HepG2 (cell line): ENCODE measurements around the gene RBM19. TPM values are rescaled to one million over a fixed set of nuclear protein-coding genes. Genes with fewer than 3 reads are reported as not detected.

ENCODE experiments used
- ATF3 ChIP-seq: sonication (generic); formaldehyde crosslinking; IDR thresholded peaks from 2 replicates; pipeline ENCODE4 v1.4.0; 2020; ENCODE audit warnings: missing genetic modification reagents
- BORCS8-MEF2B ChIP-seq: sonication (generic); formaldehyde crosslinking; IDR thresholded peaks from 2 replicates; pipeline ENCODE4 v1.8.0; 2022; ENCODE audit warnings: mild to moderate bottlenecking, missing genetic modification reagents
- CC2D1A ChIP-seq: sonication (generic); formaldehyde crosslinking; IDR thresholded peaks from 2 replicates; pipeline ENCODE4 v1.8.1; 2023; ENCODE audit warnings: mild to moderate bottlenecking, missing genetic modification reagents
- ELF4 ChIP-seq: sonication (generic); formaldehyde crosslinking; IDR thresholded peaks from 2 replicates; pipeline ENCODE4 v1.5.0; 2020; ENCODE audit warnings: missing genetic modification reagents, mild to moderate bottlenecking, moderate library complexity, borderline replicate concordance
- ERF ChIP-seq: IDR thresholded peaks from 2 replicates; pipeline ENCODE4 v1.6.1; 2018; ENCODE audit warnings: missing biosample characterization, missing genetic modification reagents
- ETS1 ChIP-seq: sonication (generic); formaldehyde crosslinking; IDR thresholded peaks from 2 replicates; pipeline ENCODE4 v1.4.0; 2020; ENCODE audit warnings: missing genetic modification reagents
- HOXA7 ChIP-seq: sonication (generic); formaldehyde crosslinking; IDR thresholded peaks from 2 replicates; pipeline ENCODE4 v1.8.1; 2022; ENCODE audit warnings: mild to moderate bottlenecking, missing genetic modification reagents, moderate library complexity
- LCORL ChIP-seq, 2 experiments: fragments of 450-650 bp in 1 of 2; sonication (generic) in 1 of 2; formaldehyde crosslinking in 1 of 2; IDR thresholded peaks; 2 replicates each; pipeline versions ENCODE4 v1.5.0 to v1.6.1; 2017 to 2020; ENCODE audit warnings: antibody characterized with exemption in 1 of 2, missing genetic modification reagents in 1 of 2
- MEIS2 ChIP-seq: sonication (generic); formaldehyde crosslinking; IDR thresholded peaks from 2 replicates; pipeline ENCODE4 v1.9.0; 2021; ENCODE audit warnings: mild to moderate bottlenecking, missing genetic modification reagents
- NCOA1 ChIP-seq: sonication (generic); formaldehyde crosslinking; IDR thresholded peaks from 2 replicates; pipeline ENCODE4 v1.9.0; 2021; ENCODE audit warnings: missing genetic modification reagents
- RCOR2 ChIP-seq: IDR thresholded peaks from 2 replicates; pipeline ENCODE4 v1.6.1; 2016; ENCODE audit warnings: missing biosample characterization, missing genetic modification reagents
- RFX5 ChIP-seq: IDR thresholded peaks from 2 replicates; pipeline ENCODE4 v1.6.1; 2011; ENCODE audit warnings: low read depth, low read length, improper control_type of control experiment
- SRSF4 ChIP-seq: fragments of 200-400 bp; formaldehyde crosslinking; IDR thresholded peaks from one replicate; pipeline ENCODE4 v1.6.1; 2018; ENCODE audit warnings: mild to moderate bottlenecking, low read depth, low read length, moderate library complexity; ENCODE audit not compliant: poor library complexity, severe bottlenecking
- ZBTB8A ChIP-seq: sonication (generic); formaldehyde crosslinking; IDR thresholded peaks from 2 replicates; pipeline ENCODE4 v1.4.0; 2020; ENCODE audit warnings: mild to moderate bottlenecking, low read depth, missing genetic modification reagents, borderline replicate concordance
- ZFP36L1 ChIP-seq: sonication (generic); formaldehyde crosslinking; IDR thresholded peaks from 2 replicates; pipeline ENCODE4 v1.8.0; 2022; ENCODE audit warnings: mild to moderate bottlenecking, missing genetic modification reagents, moderate library complexity
- ZNF207 ChIP-seq: fragments of 450-650 bp; IDR thresholded peaks from 2 replicates; pipeline ENCODE4 v1.6.1; 2016; ENCODE audit warnings: antibody characterized with exemption, borderline replicate concordance
- ZNF430 ChIP-seq: sonication (generic); formaldehyde crosslinking; IDR thresholded peaks from 2 replicates; pipeline ENCODE4 v1.9.0; 2021; ENCODE audit warnings: mild to moderate bottlenecking, missing genetic modification reagents
- ZNF564 ChIP-seq: sonication (generic); formaldehyde crosslinking; IDR thresholded peaks from 2 replicates; pipeline ENCODE4 v1.8.1; 2023; ENCODE audit warnings: mild to moderate bottlenecking, missing genetic modification reagents
- ZNF569 ChIP-seq: sonication (generic); formaldehyde crosslinking; IDR thresholded peaks from 2 replicates; pipeline ENCODE4 v1.5.0; 2020; ENCODE audit warnings: mild to moderate bottlenecking, missing genetic modification reagents, moderate library complexity, borderline replicate concordance
- ZNF777 ChIP-seq: sonication (generic); formaldehyde crosslinking; IDR thresholded peaks from 2 replicates; pipeline ENCODE4 v1.4.0; 2020; ENCODE audit warnings: missing genetic modification reagents
- ZNF878 ChIP-seq: sonication (generic); formaldehyde crosslinking; IDR thresholded peaks from 2 replicates; pipeline ENCODE4 v1.8.1; 2023; ENCODE audit warnings: mild to moderate bottlenecking, missing genetic modification reagents, moderate library complexity
- ZSCAN12 ChIP-seq: sonication (generic); formaldehyde crosslinking; IDR thresholded peaks from 2 replicates; pipeline ENCODE4 v1.9.0; 2021; ENCODE audit warnings: mild to moderate bottlenecking, missing genetic modification reagents
- polyA plus RNA-seq, 8 experiments: library from polyadenylated mRNA; depleted of rRNA in 3 of 8; stranded (reverse) in 7 of 8; unstranded in 1 of 8; fragments of >200 nt; fragmentation: Illumina TruSeq in 4 of 8; extraction: Trizol in 4 of 8; gene quantifications; 2 replicates each; pipeline versions ENCODE4 v1.2.1 to v1.2.3, GENCODE V29; 2011 to 2016; ENCODE audit warnings: low read depth in 4 of 8, missing spikeins in 1 of 8, mixed read lengths in 1 of 8; ENCODE audit not compliant: insufficient read depth in 1 of 8
- total RNA-seq, 5 experiments: library from RNA; depleted of rRNA; stranded (reverse); fragments of >200 nt; fragmentation: Illumina TruSeq; extraction: Trizol; gene quantifications; 2 replicates each; pipeline ENCODE4 v1.2.3, GENCODE V29; 2016; ENCODE audit warnings: low read depth in 1 of 5
- TF ChIP-seq, protein P1 (sequence below): sonication (generic); formaldehyde crosslinking; IDR thresholded peaks from 2 replicates; pipeline ENCODE4 v1.5.0; 2020; ENCODE audit warnings: mild to moderate bottlenecking, missing genetic modification reagents
- TF ChIP-seq, protein P2 (sequence below): IDR thresholded peaks from 2 replicates; pipeline ENCODE4 v1.6.1; 2018; ENCODE audit warnings: missing genetic modification reagents, mild to moderate bottlenecking, missing compliant biosample characterization
- TF ChIP-seq, protein P3 (sequence below): IDR thresholded peaks from 2 replicates; pipeline ENCODE4 v1.6.1; 2016; ENCODE audit warnings: mild to moderate bottlenecking

RBM19 gene
- total and polyA plus RNA-seq, 2 of the 13 experiments (the other 11 are each of a cell fraction or from before 2014, with no cell fraction given) = 19.3 to 32.2 TPM

- no peak for TF ChIP-seq ZSCAN12 (CRISPR knock-in tag)
- TF ChIP-seq ZNF777 (CRISPR knock-in tag) = 0 out of 2 replicates have a peak, but pooled peaks have one; percentile 43
- no peak for TF ChIP-seq CC2D1A (CRISPR knock-in tag)
- peak; percentile 95 for TF ChIP-seq LCORL (IDR thresholded peaks at IDR 0.05)
- TF ChIP-seq LCORL (CRISPR knock-in tag; IDR thresholded peaks at IDR 0.05) = peak; percentile 100
- TF ChIP-seq ZFP36L1 (CRISPR knock-in tag) = peak; percentile 89; the same call in 1 of the 2 replicates
- peak; percentile 51; the same call in 1 of the 2 replicates for TF ChIP-seq BORCS8-MEF2B
- no peak for TF ChIP-seq RFX5
- peak; percentile 71; the same call in 1 of the 2 replicates for TF ChIP-seq ZNF564 (CRISPR knock-in tag)
- TF ChIP-seq ETS1 (CRISPR knock-in tag) = no peak
- TF ChIP-seq NCOA1 (CRISPR knock-in tag) = 0 out of 2 replicates have a peak, but pooled peaks have one; percentile 31
- TF ChIP-seq MEIS2 (CRISPR knock-in tag) = peak; percentile 95
- peak; percentile 86; the same call in 1 of the 2 replicates for TF ChIP-seq ELF4 (CRISPR knock-in tag)
- TF ChIP-seq ZBTB8A (CRISPR knock-in tag) = no peak
- TF ChIP-seq, protein P1, sequence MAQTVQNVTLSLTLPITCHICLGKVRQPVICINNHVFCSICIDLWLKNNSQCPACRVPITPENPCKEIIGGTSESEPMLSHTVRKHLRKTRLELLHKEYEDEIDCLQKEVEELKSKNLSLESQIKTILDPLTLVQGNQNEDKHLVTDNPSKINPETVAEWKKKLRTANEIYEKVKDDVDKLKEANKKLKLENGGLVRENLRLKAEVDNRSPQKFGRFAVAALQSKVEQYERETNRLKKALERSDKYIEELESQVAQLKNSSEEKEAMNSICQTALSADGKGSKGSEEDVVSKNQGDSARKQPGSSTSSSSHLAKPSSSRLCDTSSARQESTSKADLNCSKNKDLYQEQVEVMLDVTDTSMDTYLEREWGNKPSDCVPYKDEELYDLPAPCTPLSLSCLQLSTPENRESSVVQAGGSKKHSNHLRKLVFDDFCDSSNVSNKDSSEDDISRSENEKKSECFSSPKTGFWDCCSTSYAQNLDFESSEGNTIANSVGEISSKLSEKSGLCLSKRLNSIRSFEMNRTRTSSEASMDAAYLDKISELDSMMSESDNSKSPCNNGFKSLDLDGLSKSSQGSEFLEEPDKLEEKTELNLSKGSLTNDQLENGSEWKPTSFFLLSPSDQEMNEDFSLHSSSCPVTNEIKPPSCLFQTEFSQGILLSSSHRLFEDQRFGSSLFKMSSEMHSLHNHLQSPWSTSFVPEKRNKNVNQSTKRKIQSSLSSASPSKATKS (CRISPR knock-in tag) = peak; percentile 65; the same call in 1 of the 2 replicates
- TF ChIP-seq, protein P2, sequence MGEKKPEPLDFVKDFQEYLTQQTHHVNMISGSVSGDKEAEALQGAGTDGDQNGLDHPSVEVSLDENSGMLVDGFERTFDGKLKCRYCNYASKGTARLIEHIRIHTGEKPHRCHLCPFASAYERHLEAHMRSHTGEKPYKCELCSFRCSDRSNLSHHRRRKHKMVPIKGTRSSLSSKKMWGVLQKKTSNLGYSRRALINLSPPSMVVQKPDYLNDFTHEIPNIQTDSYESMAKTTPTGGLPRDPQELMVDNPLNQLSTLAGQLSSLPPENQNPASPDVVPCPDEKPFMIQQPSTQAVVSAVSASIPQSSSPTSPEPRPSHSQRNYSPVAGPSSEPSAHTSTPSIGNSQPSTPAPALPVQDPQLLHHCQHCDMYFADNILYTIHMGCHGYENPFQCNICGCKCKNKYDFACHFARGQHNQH (CRISPR knock-in tag) = peak; percentile 91
- peak; percentile 98 for TF ChIP-seq ERF (CRISPR knock-in tag)
- no peak for TF ChIP-seq HOXA7
- TF ChIP-seq, protein P3, sequence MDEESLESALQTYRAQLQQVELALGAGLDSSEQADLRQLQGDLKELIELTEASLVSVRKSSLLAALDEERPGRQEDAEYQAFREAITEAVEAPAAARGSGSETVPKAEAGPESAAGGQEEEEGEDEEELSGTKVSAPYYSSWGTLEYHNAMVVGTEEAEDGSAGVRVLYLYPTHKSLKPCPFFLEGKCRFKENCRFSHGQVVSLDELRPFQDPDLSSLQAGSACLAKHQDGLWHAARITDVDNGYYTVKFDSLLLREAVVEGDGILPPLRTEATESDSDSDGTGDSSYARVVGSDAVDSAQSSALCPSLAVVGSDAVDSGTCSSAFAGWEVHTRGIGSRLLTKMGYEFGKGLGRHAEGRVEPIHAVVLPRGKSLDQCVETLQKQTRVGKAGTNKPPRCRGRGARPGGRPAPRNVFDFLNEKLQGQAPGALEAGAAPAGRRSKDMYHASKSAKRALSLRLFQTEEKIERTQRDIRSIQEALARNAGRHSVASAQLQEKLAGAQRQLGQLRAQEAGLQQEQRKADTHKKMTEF (CRISPR knock-in tag) = peak; percentile 99
- TF ChIP-seq RCOR2 (CRISPR knock-in tag) = peak; percentile 92
- TF ChIP-seq SRSF4 = no peak
- peak; percentile 82 for TF ChIP-seq ZNF430 (CRISPR knock-in tag)
- TF ChIP-seq ZNF569 (CRISPR knock-in tag) = no peak
- TF ChIP-seq ZNF207 = no peak
- TF ChIP-seq ZNF878 (CRISPR knock-in tag) = peak; percentile 92
- peak; percentile 41; the same call in 1 of the 2 replicates for TF ChIP-seq ATF3
Observed at GRCh38 chr12:113770389-113770865, 195.7 kb downstream of the RBM19 start (continued).
